Natural killer cell (primary cell): Measurements from ENCODE around the gene ASTN2. TPM values are rescaled to one million over a fixed set of nuclear protein-coding genes. Genes with fewer than 3 reads are reported as not detected.

Experiments
- ATAC-seq, 3 donors: fragments of 150-1000 bp in 2 of 3; fragments of 200-7000 bp in 1 of 3; cut with Tn5 transposase; 1 replicate in 1 of 3; 2 replicates in 2 of 3; pipeline ENCODE4 v1.10.0; 2021; ENCODE audit warnings: mild to moderate bottlenecking in 2 of 3, moderate library complexity in 2 of 3
- DNase-seq, 2 donors: peaks; one replicate each; pipeline versions ENCODE4 v3.0.0 to v3.0.0-alpha.2; 2013 to 2021; ENCODE audit warnings: mixed read lengths in 1 of 2
- H3K27ac ChIP-seq: one replicate; pipeline ENCODE4 v1.5.1; 2013; ENCODE audit warnings: mild to moderate bottlenecking, low read length
- H3K27me3 ChIP-seq: one replicate; pipeline ENCODE4 v1.6.1; 2013; ENCODE audit warnings: low read length; ENCODE audit not compliant: control insufficient read depth, insufficient read depth
- H3K36me3 ChIP-seq: one replicate; pipeline ENCODE4 v1.6.1; 2013; ENCODE audit warnings: low read length; ENCODE audit not compliant: control insufficient read depth, insufficient read depth
- H3K4me1 ChIP-seq: one replicate; pipeline ENCODE4 v1.6.1; 2013; ENCODE audit warnings: low read length; ENCODE audit not compliant: control insufficient read depth, insufficient read depth
- H3K4me3 ChIP-seq: one replicate; pipeline ENCODE4 v1.5.1; 2013; ENCODE audit warnings: low read length
- H3K9me3 ChIP-seq: one replicate; pipeline ENCODE4 v1.6.1; 2013; ENCODE audit warnings: low read length; ENCODE audit not compliant: control insufficient read depth, insufficient read depth
- H3K27ac Mint-ChIP-seq, 2 donors: one replicate each; pipeline ENCODE4 v1.8.0; 2022; ENCODE audit warnings: mild to moderate bottlenecking in 2 of 2, mixed read lengths in 2 of 2, moderate library complexity in 1 of 2
- H3K27me3 Mint-ChIP-seq, 2 donors: one replicate each; pipeline ENCODE4 v1.8.0; 2022; ENCODE audit warnings: low read depth in 2 of 2, mixed read lengths in 2 of 2
- H3K36me3 Mint-ChIP-seq: one replicate; pipeline ENCODE4 v1.8.0; 2022; ENCODE audit warnings: mixed read lengths
- H3K4me1 Mint-ChIP-seq, 2 donors: one replicate each; pipeline ENCODE4 v1.8.0; 2022; ENCODE audit warnings: mixed read lengths in 2 of 2
- H3K4me3 Mint-ChIP-seq: one replicate; pipeline ENCODE4 v1.8.0; 2022; ENCODE audit warnings: mild to moderate bottlenecking, moderate library complexity, mixed read lengths
- H3K9me3 Mint-ChIP-seq, 2 donors: one replicate each; pipeline ENCODE4 v1.8.0; 2022; ENCODE audit warnings: mixed read lengths in 2 of 2
- WGBS: methylation state at CpG from one replicate; pipeline ENCODE4 v1.1.7; 2013; ENCODE audit warnings: missing lambda C conversion rate; ENCODE audit not compliant: insufficient coverage; 5-methylcytosine and 5-hydroxymethylcytosine counted together
- intact Hi-C: fragments of 100-400 bp; cut with micrococcal nuclease; formaldehyde crosslinking; loops from one replicate; pipeline ENCODE4 v1.14.2; 2022
- total RNA-seq, 4 donors: library from RNA; stranded (reverse); fragments of 120-200 nt in 1 of 4; gene quantifications; one replicate each; pipeline versions ENCODE4 v1.2.3 to v1.2.4, GENCODE V29; 2013 to 2022
- TF ChIP-seq, protein P1 (sequence below): fragments of 200-600 bp; IDR thresholded peaks from one replicate; pipeline ENCODE4 v1.8.0; 2022; ENCODE audit warnings: antibody characterized with exemption

Gene ASTN2
- total RNA-seq, 3 donors from 2014 or later (not counting 1 experiment from before 2014, with no cell fraction given) = 3.0 to 3.5 (median 3.2) TPM

DNA sequence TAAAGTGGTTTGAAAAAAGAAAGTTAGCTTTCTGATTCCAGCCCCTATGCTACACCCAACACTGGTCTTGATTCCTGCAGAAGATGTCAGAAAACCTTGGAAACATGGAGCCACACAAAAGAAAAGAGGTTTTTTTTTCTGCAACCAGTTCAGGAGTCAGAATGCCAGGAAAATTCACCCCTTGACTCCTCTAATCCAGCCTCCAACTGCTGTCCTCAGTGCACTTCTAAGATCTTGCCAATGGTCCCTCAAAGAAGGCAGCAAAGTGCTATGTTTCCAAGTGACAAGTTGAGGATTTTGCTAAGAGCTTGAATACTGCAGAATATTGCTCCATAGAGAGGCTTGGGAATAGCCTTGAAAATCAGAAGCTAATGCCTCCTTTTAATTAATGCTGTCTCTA lies 617.6 kb downstream of the ASTN2 start:
- intact Hi-C loops = no loop called here

DNA sequence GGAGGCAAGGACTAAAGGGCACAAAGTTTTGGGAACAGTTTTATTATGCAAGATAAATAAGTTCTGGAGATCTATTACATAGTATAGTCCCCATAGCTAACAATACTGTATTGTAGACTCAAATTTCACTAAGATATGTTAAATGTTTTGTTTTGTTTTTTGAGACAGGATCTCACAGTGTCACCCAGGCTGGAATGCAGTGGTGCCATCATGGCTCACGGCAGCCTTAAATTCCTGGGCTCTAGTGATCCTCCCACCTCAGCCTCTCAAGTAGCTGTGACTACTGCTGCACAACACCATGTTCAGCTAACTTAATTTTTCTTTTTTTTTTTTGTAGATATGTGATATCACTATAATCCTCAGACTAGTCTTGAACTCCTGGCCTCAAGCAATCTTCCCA lies 618.2 kb downstream of the ASTN2 start:
- H3K4me3 Mint-ChIP-seq = no peak overlapping the region
- intact Hi-C loops = no loop called here
- no peak overlapping the region for H3K27ac Mint-ChIP-seq

More for the DNA sequence above, 617.6 kb downstream of the ASTN2 start:
- DNase-seq (no peak), ATAC-seq (no peak)
- Histone ChIP-seq H3K36me3 (no peaks in the 10 kb centered on the region), H3K4me1 (no peaks in the 10 kb centered on the region), H3K9me3 (no peaks in the 10 kb centered on the region), H3K27me3 (no peaks in the 10 kb centered on the region), H3K27ac (no peak overlapping the region), H3K4me3 (no peak overlapping the region)
- H3K27ac Mint-ChIP-seq = no peak overlapping the region
- H3K36me3 Mint-ChIP-seq = no peaks in the 10 kb centered on the region
- peaks cover 0 to 7% of the 10 kb centered on the region in 2 donors for H3K27me3 Mint-ChIP-seq
- H3K9me3 Mint-ChIP-seq = peaks cover 0 to 5% of the 10 kb centered on the region in 2 donors
- TF ChIP-seq, protein P1, sequence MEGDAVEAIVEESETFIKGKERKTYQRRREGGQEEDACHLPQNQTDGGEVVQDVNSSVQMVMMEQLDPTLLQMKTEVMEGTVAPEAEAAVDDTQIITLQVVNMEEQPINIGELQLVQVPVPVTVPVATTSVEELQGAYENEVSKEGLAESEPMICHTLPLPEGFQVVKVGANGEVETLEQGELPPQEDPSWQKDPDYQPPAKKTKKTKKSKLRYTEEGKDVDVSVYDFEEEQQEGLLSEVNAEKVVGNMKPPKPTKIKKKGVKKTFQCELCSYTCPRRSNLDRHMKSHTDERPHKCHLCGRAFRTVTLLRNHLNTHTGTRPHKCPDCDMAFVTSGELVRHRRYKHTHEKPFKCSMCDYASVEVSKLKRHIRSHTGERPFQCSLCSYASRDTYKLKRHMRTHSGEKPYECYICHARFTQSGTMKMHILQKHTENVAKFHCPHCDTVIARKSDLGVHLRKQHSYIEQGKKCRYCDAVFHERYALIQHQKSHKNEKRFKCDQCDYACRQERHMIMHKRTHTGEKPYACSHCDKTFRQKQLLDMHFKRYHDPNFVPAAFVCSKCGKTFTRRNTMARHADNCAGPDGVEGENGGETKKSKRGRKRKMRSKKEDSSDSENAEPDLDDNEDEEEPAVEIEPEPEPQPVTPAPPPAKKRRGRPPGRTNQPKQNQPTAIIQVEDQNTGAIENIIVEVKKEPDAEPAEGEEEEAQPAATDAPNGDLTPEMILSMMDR = no peak
- H3K4me1 Mint-ChIP-seq = peaks cover 0 to 4% of the 10 kb centered on the region in 2 donors
- no peak overlapping the region for H3K4me3 Mint-ChIP-seq

DNA sequence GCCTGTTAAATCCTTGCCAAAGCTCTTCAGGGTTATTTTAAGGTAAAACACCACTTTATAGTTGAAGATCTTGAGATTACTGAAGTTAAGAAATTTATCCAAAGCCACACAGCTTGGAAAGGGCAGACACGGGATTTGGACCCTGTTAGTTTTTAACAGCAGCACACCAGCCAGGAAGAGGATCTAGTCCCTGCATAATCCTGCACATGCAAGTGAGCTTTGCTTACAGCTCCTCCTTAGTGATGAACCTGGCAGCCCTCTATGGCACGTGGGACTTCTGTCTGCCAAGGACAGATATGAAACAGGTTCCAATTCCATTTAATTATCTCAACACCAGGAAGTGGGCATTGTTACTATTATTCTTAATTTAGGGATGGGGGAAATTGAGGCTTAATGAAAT lies 619.0 kb downstream of the ASTN2 start:
- intact Hi-C loops = no loop called here
- H3K27ac ChIP-seq = no peak overlapping the region
- H3K36me3 ChIP-seq = no peaks in the 10 kb centered on the region
- 65% methylated on average over 2 of the region's 2 CpGs for WGBS
- TF ChIP-seq, protein P1 = no peak
- Mint-ChIP-seq H3K9me3 (peaks cover 0 to 3% of the 10 kb centered on the region in 2 donors), H3K36me3 (no peaks in the 10 kb centered on the region), H3K27ac (no peak overlapping the region), H3K4me1 (peaks cover 0 to 2% of the 10 kb centered on the region in 2 donors), H3K27me3 (peaks cover 0 to 5% of the 10 kb centered on the region in 2 donors), H3K4me3 (no peak overlapping the region)
- no peak for DNase-seq
- H3K9me3 ChIP-seq = no peaks in the 10 kb centered on the region
- H3K4me3 ChIP-seq = no peak overlapping the region
- H3K27me3 ChIP-seq = no peaks in the 10 kb centered on the region
- H3K4me1 ChIP-seq = no peaks in the 10 kb centered on the region
- ATAC-seq = no peak

More for the DNA sequence above, 618.2 kb downstream of the ASTN2 start:
- Histone ChIP-seq H3K27me3 (no peaks in the 10 kb centered on the region), H3K36me3 (no peaks in the 10 kb centered on the region), H3K4me1 (no peaks in the 10 kb centered on the region), H3K27ac (no peak overlapping the region), H3K9me3 (no peaks in the 10 kb centered on the region), H3K4me3 (no peak overlapping the region)
- DNase-seq (no peak), ATAC-seq (no peak)
- Mint-ChIP-seq H3K9me3 (peaks cover 0 to 5% of the 10 kb centered on the region in 2 donors), H3K27me3 (peaks cover 0 to 7% of the 10 kb centered on the region in 2 donors), H3K36me3 (no peaks in the 10 kb centered on the region), H3K4me1 (peaks cover 0 to 4% of the 10 kb centered on the region in 2 donors)
- TF ChIP-seq, protein P1 = no peak
- WGBS = 89% methylated on average over 1 of the region's 1 CpG

- ATAC-seq (no peak), DNase-seq (no peak)
- intact Hi-C loops = no loop called here
- no peak overlapping the region for H3K27ac Mint-ChIP-seq
- no peaks in the 10 kb centered on the region for H3K36me3 ChIP-seq
- 82% methylated on average over 6 of the region's 6 CpGs for WGBS
- H3K9me3 ChIP-seq = no peaks in the 10 kb centered on the region
- H3K36me3 Mint-ChIP-seq = no peaks in the 10 kb centered on the region
- H3K4me1 Mint-ChIP-seq = no peaks in the 10 kb centered on the region
- H3K27ac ChIP-seq = no peak overlapping the region
- no peak overlapping the region for H3K4me3 ChIP-seq
- H3K4me1 ChIP-seq = no peaks in the 10 kb centered on the region
- no peak overlapping the region for H3K4me3 Mint-ChIP-seq
- TF ChIP-seq, protein P1 = no peak
- H3K27me3 Mint-ChIP-seq = no peaks in the 10 kb centered on the region
- peaks cover 0 to 3% of the 10 kb centered on the region in 2 donors for H3K9me3 Mint-ChIP-seq
- no peaks in the 10 kb centered on the region for H3K27me3 ChIP-seq
Observed at GRCh38 chr9:116792271-116792670, 622.6 kb downstream of the ASTN2 start.
